H1 (cell line): ENCODE measurements around the gene MCCD1. TPM values are rescaled to one million over a fixed set of nuclear protein-coding genes. Genes with fewer than 3 reads are reported as not detected.

Experiments
- CTCF ChIA-PET: fragments of 300-600 bp; sonication (Branson Sonifier 250); formaldehyde crosslinking; loops from one replicate; lab custom pipeline; 2021; ENCODE audit not compliant: partially characterized antibody; lab: Charles Lee
- POLR2A ChIA-PET: fragments of 300-600 bp; sonication (Branson Sonifier 250); formaldehyde crosslinking; loops from one replicate; lab custom pipeline; 2021; ENCODE audit warnings: inconsistent platforms; ENCODE audit not compliant: partially characterized antibody; lab: Charles Lee
- DNase-seq, 2 experiments: peaks; one replicate each; pipeline versions ENCODE4 v3.0.0 to v3.0.0-alpha.2; 2010 to 2022; ENCODE audit warnings: low spot score in 2 of 2, low read depth in 1 of 2, mixed read lengths in 1 of 2
- FAIRE-seq: peaks from 2 replicates; lab custom pipeline; 2011; peaks lifted over from hg19 to GRCh38; lab: Jason Lieb, UNC
- H2AFZ ChIP-seq: 2 replicates; pipeline ENCODE4 v1.8.1; 2012; ENCODE audit warnings: low read length, inconsistent platforms
- H2AK5ac ChIP-seq: 2 replicates; pipeline ENCODE4 v1.6.1; 2013; ENCODE audit warnings: low read depth, low read length
- H2BK120ac ChIP-seq: replicated peaks from 2 replicates; pipeline ENCODE3; 2013; ENCODE audit warnings: low read depth, low read length, inconsistent platforms
- H2BK12ac ChIP-seq: 2 replicates; pipeline ENCODE4 v1.6.1; 2013; ENCODE audit warnings: low read depth, low read length
- H2BK15ac ChIP-seq: 2 replicates; pipeline ENCODE4 v1.6.1; 2013; ENCODE audit warnings: low read length
- H2BK20ac ChIP-seq: 2 replicates; pipeline ENCODE4 v1.6.1; 2013; ENCODE audit warnings: low read length
- H2BK5ac ChIP-seq: 2 replicates; pipeline ENCODE4 v1.6.1; 2013; ENCODE audit warnings: low read depth, low read length
- H3K14ac ChIP-seq: 2 replicates; pipeline ENCODE4 v1.6.1; 2013; ENCODE audit warnings: inconsistent platforms; ENCODE audit not compliant: insufficient read length
- H3K18ac ChIP-seq: 2 replicates; pipeline ENCODE4 v1.6.1; 2013; ENCODE audit warnings: low read length; ENCODE audit errors: extremely low read depth
- H3K23ac ChIP-seq: 2 replicates; pipeline ENCODE4 v1.6.1; 2013; ENCODE audit warnings: inconsistent platforms; ENCODE audit not compliant: insufficient read length
- H3K23me2 ChIP-seq: 2 replicates; pipeline ENCODE4 v1.6.1; 2013; ENCODE audit warnings: low read depth, low read length
- H3K27ac ChIP-seq: 2 replicates; pipeline ENCODE4 v1.6.1; 2011; ENCODE audit warnings: low read depth, low read length, inconsistent platforms
- H3K27me3 ChIP-seq, 4 experiments: replicated peaks in 1 of 4; 1 replicate in 1 of 4; 2 replicates in 3 of 4; pipeline versions ENCODE4 v1.6.1 to v1.8.1; 2011 to 2013; ENCODE audit warnings: low read length in 3 of 4, mild to moderate bottlenecking in 3 of 4, inconsistent platforms in 2 of 4, mixed read lengths in 2 of 4, moderate library complexity in 1 of 4; ENCODE audit not compliant: control insufficient read depth in 3 of 4, insufficient read depth in 3 of 4; ENCODE audit errors: extremely low read depth in 1 of 4
- H3K36me3 ChIP-seq, 4 experiments: 2 replicates each; pipeline versions ENCODE4 v1.6.1 to v1.8.1; 2011 to 2013; ENCODE audit warnings: mild to moderate bottlenecking in 4 of 4, low read length in 3 of 4, moderate library complexity in 2 of 4, control low read depth in 1 of 4, inconsistent platforms in 1 of 4; ENCODE audit not compliant: insufficient read depth in 4 of 4, control insufficient read depth in 2 of 4
- H3K4ac ChIP-seq: replicated peaks from 2 replicates; pipeline ENCODE3; 2013; ENCODE audit warnings: low read length, low read depth, mixed read lengths, inconsistent platforms; ENCODE audit not compliant: insufficient read length
- H3K4me1 ChIP-seq, 4 experiments: replicated peaks in 1 of 4; 1 replicate in 1 of 4; 2 replicates in 3 of 4; pipeline versions ENCODE4 v1.6.1 to v1.8.1; 2011 to 2013; ENCODE audit warnings: low read length in 3 of 4, inconsistent platforms in 2 of 4, mixed read lengths in 1 of 4; ENCODE audit not compliant: insufficient read depth in 4 of 4, control insufficient read depth in 3 of 4
- H3K4me2 ChIP-seq, 2 experiments: 2 replicates each; pipeline versions ENCODE4 v1.6.1 to v1.8.1; 2011 to 2013; ENCODE audit warnings: low read depth in 2 of 2, low read length in 2 of 2, control low read depth in 1 of 2, inconsistent platforms in 1 of 2, mild to moderate bottlenecking in 1 of 2; ENCODE audit not compliant: insufficient read depth in 1 of 2
- H3K4me3 ChIP-seq, 4 experiments: fragments of 200-600, 300-600 bp in 1 of 4; sonication (generic), shearing (Covaris generic), sonication (Bioruptor Twin) in 1 of 4; 2 replicates each; pipeline versions ENCODE4 v1.5.1 to v1.8.1; 2011 to 2016; ENCODE audit warnings: low read length in 4 of 4, low read depth in 3 of 4, control low read depth in 2 of 4, inconsistent platforms in 2 of 4, mild to moderate bottlenecking in 2 of 4, mixed read lengths in 1 of 4, moderate library complexity in 1 of 4; ENCODE audit not compliant: insufficient read depth in 2 of 4; ENCODE audit errors: extremely low read depth in 1 of 4
- H3K56ac ChIP-seq: replicated peaks from 2 replicates; pipeline ENCODE3; 2013; ENCODE audit warnings: low read depth, mild to moderate bottlenecking, mixed read lengths, low read length, inconsistent platforms; ENCODE audit not compliant: insufficient read length
- H3K79me1 ChIP-seq: 2 replicates; pipeline ENCODE4 v1.6.1; 2013; ENCODE audit warnings: low read depth, low read length, control low read depth
- H3K79me2 ChIP-seq, 2 experiments: 2 replicates each; pipeline versions ENCODE4 v1.6.1 to v1.8.1; 2012 to 2013; ENCODE audit warnings: low read length in 2 of 2, mild to moderate bottlenecking in 2 of 2, inconsistent platforms in 1 of 2; ENCODE audit not compliant: insufficient read depth in 2 of 2, control insufficient read depth in 1 of 2
- H3K9ac ChIP-seq, 4 experiments: replicated peaks in 1 of 4; 1 replicate in 1 of 4; 2 replicates in 3 of 4; pipeline versions ENCODE4 v1.6.1 to v1.8.1; 2011 to 2013; ENCODE audit warnings: low read depth in 3 of 4, low read length in 3 of 4, control low read depth in 2 of 4, mild to moderate bottlenecking in 2 of 4, moderate library complexity in 2 of 4, inconsistent platforms in 1 of 4; ENCODE audit errors: extremely low read depth in 1 of 4
- H3K9me3 ChIP-seq, 2 experiments: 2 replicates each; pipeline versions ENCODE4 v1.6.1 to v1.8.1; 2012 to 2013; ENCODE audit warnings: mild to moderate bottlenecking in 2 of 2, moderate library complexity in 2 of 2, control low read depth in 1 of 2, inconsistent platforms in 1 of 2, low read depth in 1 of 2, low read length in 1 of 2, mixed read lengths in 1 of 2; ENCODE audit not compliant: insufficient read depth in 2 of 2
- H4K20me1 ChIP-seq, 2 experiments: replicated peaks in 1 of 2; 2 replicates each; pipeline versions ENCODE3 to v1.8.1; 2011 to 2013; ENCODE audit warnings: inconsistent platforms in 2 of 2, low read length in 2 of 2, mild to moderate bottlenecking in 1 of 2; ENCODE audit not compliant: insufficient read depth in 2 of 2, control insufficient read depth in 1 of 2
- H4K5ac ChIP-seq: 2 replicates; pipeline ENCODE4 v1.6.1; 2013; ENCODE audit warnings: low read length, low read depth, mixed read lengths, inconsistent platforms; ENCODE audit not compliant: insufficient read length
- H4K8ac ChIP-seq: 2 replicates; pipeline ENCODE4 v1.8.0; 2013; ENCODE audit warnings: mild to moderate bottlenecking, moderate library complexity, low read length, inconsistent platforms; ENCODE audit not compliant: insufficient read depth; ENCODE audit errors: extremely low read depth
- H4K91ac ChIP-seq: replicated peaks from 2 replicates; pipeline ENCODE3; 2013; ENCODE audit warnings: low read length, mixed read lengths, inconsistent platforms; ENCODE audit not compliant: insufficient read length
- ASH2L ChIP-seq: fragments of 200-600, 300-600 bp; sonication (generic); IDR thresholded peaks from one replicate; pipeline ENCODE4 v1.7.1; 2017; ENCODE audit warnings: low read length
- BRCA1 ChIP-seq: IDR thresholded peaks from 2 replicates; pipeline ENCODE4 v1.6.1; 2012; ENCODE audit warnings: low read depth, low read length, improper control_type of control experiment
- CBX8 ChIP-seq: fragments of 300-800, 300-1000 bp; sonication (generic); IDR thresholded peaks from 2 replicates; pipeline ENCODE4 v1.7.1; 2016; ENCODE audit warnings: low read depth, low read length, borderline replicate concordance
- GTF2F1 ChIP-seq: IDR thresholded peaks from 2 replicates; pipeline ENCODE4 v1.6.1; 2012; ENCODE audit warnings: low read depth, low read length, improper control_type of control experiment, borderline replicate concordance
- HDAC6 ChIP-seq: IDR thresholded peaks from one replicate; pipeline ENCODE4 v1.7.1; 2012; ENCODE audit warnings: low read depth, mild to moderate bottlenecking, inconsistent platforms, low read length, moderate library complexity
- JUND ChIP-seq: IDR thresholded peaks from 2 replicates; pipeline ENCODE4 v1.6.1; 2011; ENCODE audit warnings: mild to moderate bottlenecking, improper control_type of control experiment, low read length
- NRF1 ChIP-seq: IDR thresholded peaks from 2 replicates; pipeline ENCODE4 v1.6.1; 2011; ENCODE audit warnings: mild to moderate bottlenecking, low read depth, low read length, improper control_type of control experiment
- PHF8 ChIP-seq: fragments of 200-600 bp; sonication (generic); conservative IDR thresholded peaks from 2 replicates; pipeline ENCODE4 v1.7.1; 2012; ENCODE audit warnings: low read depth, mild to moderate bottlenecking, inconsistent platforms, low read length, moderate library complexity
- RBBP5 ChIP-seq: IDR thresholded peaks from 2 replicates; pipeline ENCODE4 v1.7.1; 2012; ENCODE audit warnings: low read depth, mild to moderate bottlenecking, inconsistent platforms, low read length, moderate library complexity, borderline replicate concordance
- RXRA ChIP-seq: IDR thresholded peaks from 2 replicates; pipeline ENCODE4 v1.6.1; 2011; ENCODE audit warnings: low read depth, mild to moderate bottlenecking, low read length, moderate library complexity; ENCODE audit not compliant: insufficient read depth
- SP2 ChIP-seq: IDR thresholded peaks from 2 replicates; pipeline ENCODE4 v1.6.1; 2012; ENCODE audit warnings: mild to moderate bottlenecking, low read length, inconsistent platforms
- TCF12 ChIP-seq: IDR thresholded peaks from 2 replicates; pipeline ENCODE4 v1.6.1; 2011; ENCODE audit warnings: low read depth, mild to moderate bottlenecking, low read length
- WGBS, 2 experiments: shearing (Covaris generic) in 1 of 2; methylation state at CpG; one replicate each; pipeline versions ENCODE4 v1.1.6 to v1.1.7; 2013 to 2015; ENCODE audit warnings: low lambda C conversion rate in 2 of 2, mixed read lengths in 2 of 2, inconsistent platforms in 1 of 2, low coverage in 1 of 2, missing lambda C conversion rate in 1 of 2; ENCODE audit not compliant: insufficient replicate concordance in 2 of 2, insufficient coverage in 1 of 2, insufficient read length in 1 of 2; ENCODE audit errors: extremely low coverage in 1 of 2, missing lambda C conversion rate in 1 of 2; 5-methylcytosine and 5-hydroxymethylcytosine counted together
- polyA plus RNA-seq, 7 experiments: library from polyadenylated mRNA; depleted of rRNA in 3 of 7; stranded (reverse) in 5 of 7; unstranded in 2 of 7; fragments of >200 nt in 5 of 7; fragments of 200-250 nt in 2 of 7; gene quantifications; 1 replicate in 5 of 7; 2 replicates in 1 of 7; 4 replicates in 1 of 7; pipeline versions ENCODE4 v1.2.1 to v1.2.3, GENCODE V29; 2011 to 2013; ENCODE audit warnings: missing spikeins in 2 of 7, mixed read lengths in 2 of 7
- total RNA-seq: library from RNA; stranded (reverse); fragmentation: NEBNext Ultra II Directional; extraction: Animal tissue kit (Norgen Biotek cat#: 25700); gene quantifications from 2 replicates; pipeline ENCODE4 v1.2.1, GENCODE V29; 2021

MCCD1 gene
- total and polyA plus RNA-seq, 2 of the 8 experiments (the other 6 are each of a cell fraction or from before 2014, with no cell fraction given), result not detected

DNA sequence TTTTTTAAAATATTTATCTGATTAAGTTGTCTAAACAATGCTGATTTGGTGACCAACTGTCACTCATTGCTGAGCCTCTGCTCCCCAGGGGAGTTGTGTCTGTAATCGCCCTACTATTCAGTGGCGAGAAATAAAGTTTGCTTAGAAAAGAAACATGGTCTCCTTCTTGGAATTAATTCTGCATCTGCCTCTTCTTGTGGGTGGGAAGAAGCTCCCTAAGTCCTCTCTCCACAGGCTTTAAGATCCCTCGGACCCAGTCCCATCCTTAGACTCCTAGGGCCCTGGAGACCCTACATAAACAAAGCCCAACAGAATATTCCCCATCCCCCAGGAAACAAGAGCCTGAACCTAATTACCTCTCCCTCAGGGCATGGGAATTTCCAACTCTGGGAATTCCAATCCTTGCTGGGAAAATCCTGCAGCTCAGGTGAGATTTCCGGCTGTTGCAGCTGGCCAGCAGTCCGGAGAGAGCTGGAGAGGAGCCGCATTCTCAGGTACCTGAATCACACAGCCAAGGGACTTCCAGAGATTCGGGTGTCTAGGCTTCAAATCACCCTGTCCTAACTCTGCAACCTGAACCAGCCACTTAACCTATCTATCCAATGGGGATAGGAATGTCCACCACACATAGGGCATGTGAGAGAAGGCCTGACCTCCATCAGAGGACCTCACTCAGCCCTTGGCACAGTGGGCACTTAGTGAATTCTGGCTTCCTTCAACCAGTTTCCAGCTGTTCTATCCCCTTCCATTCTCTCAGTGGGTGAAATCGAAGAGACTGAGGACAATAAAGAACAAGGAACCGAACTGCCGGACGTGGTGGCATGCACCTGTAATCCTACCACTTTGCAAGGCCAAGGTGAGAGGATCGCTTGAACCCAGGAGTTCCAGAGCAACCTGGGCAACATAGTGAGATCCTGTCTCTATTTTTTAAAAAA is 49.7 kb downstream of the MCCD1 start:
- Histone ChIP-seq H3K9me3 (no peaks in the 10 kb centered on the region), H3K9ac (no peak overlapping the region), H3K27me3 (peaks cover 0 to 8% (median 7%) of the 10 kb centered on the region in 4 experiments; a peak in 5 of 7 replicates), H2BK20ac (no peak overlapping the region), H4K5ac (no peak overlapping the region), H2AFZ (no peak overlapping the region), H3K27ac (no peak overlapping the region), H2BK15ac (no peak overlapping the region), H3K23me2 (peaks cover 9% of the 10 kb centered on the region; the same call in 1 of the 2 replicates), H3K79me2 (no peaks in the 10 kb centered on the region), H3K14ac (no peak overlapping the region), H3K79me1 (no peaks in the 10 kb centered on the region), H2BK120ac (no peak overlapping the region), H3K4me3 (no peak overlapping the region), H3K56ac (no peak overlapping the region), H3K4ac (no peak overlapping the region), H3K4me1 (peaks cover 0 to 6% (median 6%) of the 10 kb centered on the region in 4 experiments; a peak in 6 of 7 replicates), H4K91ac (no peak overlapping the region), H2AK5ac (peak overlapping the region; percentile 98; the same call in 1 of the 2 replicates), H3K18ac (0 out of 2 replicates have a peak overlapping the region, but pooled peaks have one; percentile 13), H4K8ac (no peak overlapping the region), H2BK12ac (no peak overlapping the region), H4K20me1 (no peaks in the 10 kb centered on the region), H3K23ac (no peak overlapping the region), H3K36me3 (no peaks in the 10 kb centered on the region), H2BK5ac (no peak overlapping the region), H3K4me2 (no peak overlapping the region)
- CTCF ChIA-PET, result interaction anchor here (0.6 to 19.2 kb wide), 6 partner anchors 9 to 344 kb away, joined by 3 to 640 read pairs (median 34); partner anchors contain the start of genes ATP6V1G2, LST1, LTB and NCR3
- 91% methylated on average over 12 of the region's 12 CpGs; no CpG with 5 or more reads in 1 of the 2 experiments for WGBS, 2 experiments
- DNase-seq, result peak in 1 of 2 experiments; percentile 61
- POLR2A ChIA-PET, result interaction anchor here (0.6 to 12.2 kb wide), 7 partner anchors 11 to 61 kb away, joined by 3 to 110 read pairs (median 5); partner anchors contain the start of genes ATP6V1G2, DDX39B and NFKBIL1
- no peak for FAIRE-seq
- TF ChIP-seq NRF1 (no peak), CBX8 (no peak), RXRA (no peak), BRCA1 (no peak), ASH2L (no peak), TCF12 (no peak), PHF8 (no peak), GTF2F1 (no peak), SP2 (no peak), RBBP5 (no peak), HDAC6 (no peak), JUND (no peak)
